CD4-positive, alpha-beta T cell treated with Interleukin-2 at 100 ng/mL for 4 hours (primary cell): Measurements from ENCODE around the gene TRMT10C.
"Not testable (repeated sequence)": the region's sequence is repeated elsewhere in the genome, so short reads cannot be mapped to it uniquely, and the experiment has no call there.

Experiments used
- DNase-seq: peaks from one replicate; pipeline ENCODE4 v3.0.0-alpha.2; 2020; ENCODE audit warnings: low spot score

TRMT10C gene

GRCh38 chr3:101561630-101562328 is at the start of gene TRMT10C:
Gene TRMT10C, plus strand, starts transcription at chr3:101561868. Its CDS starts 2,914 bp downstream, at chr3:101564782.
- peak; percentile 94 for DNase-seq

DNA sequence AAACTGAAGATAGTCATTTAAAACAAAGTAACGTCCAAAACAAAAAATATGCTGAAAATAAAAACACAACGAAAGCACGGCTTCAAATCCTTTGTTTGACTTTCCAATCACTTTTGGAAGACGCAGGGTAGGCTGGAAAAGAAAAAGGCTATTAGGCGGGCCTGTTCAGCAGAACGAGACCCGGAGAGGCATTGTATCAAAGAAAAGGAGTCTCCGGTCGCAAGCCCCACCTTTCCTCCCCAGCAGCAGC is 49.3 kb upstream of the TRMT10C start:
- DNase-seq: no peak

GRCh38 chr3:101512646-101513418 is 48.8 kb upstream of the TRMT10C start, which contains the start of gene SENP7:
Gene SENP7, minus strand, starts transcription at chr3:101513212. Its CDS starts 82 bp downstream, at chr3:101513130.
- DNase-seq: peak; percentile 71

DNA sequence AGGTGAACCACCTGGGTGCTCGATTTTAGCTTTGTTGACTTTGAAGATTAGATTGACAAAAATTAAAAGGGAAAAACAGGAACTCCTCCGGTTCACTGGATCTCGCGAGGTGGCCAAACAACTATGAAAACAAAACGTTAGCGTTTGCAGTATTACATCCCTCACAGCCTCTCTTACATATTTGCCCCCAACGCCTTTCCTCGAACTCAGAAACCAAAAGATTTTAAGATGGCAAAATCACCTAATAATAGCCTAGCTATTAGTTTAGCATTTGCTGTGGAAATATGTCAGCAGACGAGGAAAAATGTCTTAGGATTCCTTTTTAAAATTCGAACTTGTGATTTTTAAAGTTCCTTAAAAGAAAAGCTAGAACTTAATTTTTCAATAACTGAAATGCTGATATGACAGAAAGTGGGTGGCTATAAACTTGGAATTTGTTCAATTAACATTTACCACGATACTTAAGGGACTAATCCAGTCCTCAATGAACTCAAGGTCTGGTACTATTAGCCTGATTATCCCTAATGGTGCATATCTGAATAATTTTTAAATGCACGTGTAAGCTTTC is 48.2 kb upstream of the TRMT10C start:
- no peak for DNase-seq

GRCh38 chr3:101518421-101518871 is 43.2 kb upstream of the TRMT10C start:
- peak; percentile 85 for DNase-seq

DNA sequence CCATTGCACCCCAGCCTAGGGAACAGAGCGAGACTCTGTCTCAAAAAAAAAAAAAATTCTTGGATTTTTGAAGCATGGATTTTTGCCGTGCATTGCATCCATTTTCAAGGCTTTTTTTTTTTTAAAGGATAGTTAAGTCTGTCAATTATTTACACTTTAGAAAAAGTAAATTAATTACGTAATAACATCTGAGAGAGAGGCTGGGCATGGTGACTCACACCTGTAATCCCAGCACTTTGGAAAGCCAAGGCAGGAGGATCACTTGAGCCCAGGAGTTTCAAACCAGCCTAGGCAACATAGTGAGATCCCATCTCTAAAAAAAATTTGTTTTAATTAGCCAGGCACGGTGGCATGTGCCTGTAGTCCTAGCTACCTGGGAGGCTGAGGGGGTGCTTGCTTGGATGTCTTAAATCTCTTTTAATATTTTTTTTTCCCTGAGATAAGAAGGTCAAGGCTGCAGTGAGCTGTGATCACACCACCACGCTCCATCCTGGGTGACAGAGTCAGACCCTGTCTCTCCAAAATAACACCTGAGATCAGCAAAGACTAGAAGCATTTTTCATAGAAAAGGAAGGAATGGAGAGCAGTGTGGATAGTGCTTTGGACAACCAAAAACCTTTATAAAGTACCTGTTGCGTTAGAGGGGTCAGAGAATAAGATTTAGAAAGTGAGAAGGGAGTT is 41.8 kb upstream of the TRMT10C start:
- no peak for DNase-seq

- peak; percentile 78 for DNase-seq
Observed at GRCh38 chr3:101521211-101521701, 40.4 kb upstream of the TRMT10C start.

GRCh38 chr3:101527441-101527840 is 34.2 kb upstream of the TRMT10C start:
- no peak for DNase-seq

DNA sequence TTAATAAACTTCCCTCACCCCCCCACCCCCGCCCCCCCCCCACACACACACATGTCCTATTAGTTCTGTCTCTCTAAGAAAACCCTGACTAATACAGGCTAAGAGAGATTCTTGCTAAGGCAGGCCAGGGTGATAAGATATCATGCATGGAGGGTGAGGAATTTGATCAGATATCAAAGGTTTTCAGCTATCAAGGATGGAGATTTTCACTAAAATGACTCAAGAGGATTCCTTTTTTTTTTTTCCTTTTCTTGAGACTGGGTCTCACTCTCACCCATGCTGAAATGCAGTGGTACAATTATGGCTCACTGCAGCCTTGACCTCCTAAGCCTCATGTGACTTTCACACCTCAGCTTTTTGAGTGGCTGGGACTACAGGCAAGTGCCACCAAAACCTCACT is 33.8 kb upstream of the TRMT10C start:
- DNase-seq: no peak

- no peak for DNase-seq
Observed at GRCh38 chr3:101529816-101530685, 31.6 kb upstream of the TRMT10C start.

DNA sequence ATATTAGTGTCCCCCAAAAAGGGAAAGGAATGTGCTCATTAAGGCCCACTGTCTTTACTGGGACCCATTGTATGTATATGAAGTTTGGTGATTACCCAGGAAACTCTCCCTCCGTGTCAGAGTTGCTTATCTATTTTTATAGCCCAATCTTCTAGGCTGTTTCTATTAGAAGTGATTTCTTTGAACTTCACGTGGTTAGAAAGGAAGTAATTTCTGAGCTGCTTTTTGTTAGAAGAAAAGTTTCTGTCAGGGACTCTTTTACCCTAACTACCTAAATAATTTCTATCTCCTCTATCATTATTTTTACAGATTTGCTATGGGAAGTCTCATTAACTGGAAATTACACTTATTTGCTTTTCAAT is 31.0 kb upstream of the TRMT10C start:
- DNase-seq: peak; percentile 32

GRCh38 chr3:101531473-101532086 is 30.1 kb upstream of the TRMT10C start:
- peak; percentile 56 for DNase-seq

GRCh38 chr3:101532783-101533602 is 28.7 kb upstream of the TRMT10C start:
- no peak for DNase-seq

DNA sequence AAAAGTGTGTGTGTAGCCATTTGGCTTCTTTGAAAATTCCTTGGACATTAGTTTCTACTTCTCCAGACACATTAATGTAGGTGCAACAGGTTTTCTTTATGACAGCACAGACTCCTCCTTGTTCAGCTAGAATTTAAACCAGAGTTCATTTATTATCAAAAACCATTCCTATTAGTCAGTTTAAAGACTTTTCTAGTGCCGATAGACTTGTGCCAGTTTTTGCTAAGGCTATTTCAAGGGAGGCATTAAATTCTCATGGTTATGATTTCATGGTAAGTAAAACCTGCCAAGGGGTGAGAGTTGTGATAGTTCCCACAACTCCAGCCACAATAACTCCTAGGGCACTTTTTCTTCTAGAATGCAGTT is 28.1 kb upstream of the TRMT10C start:
- no peak for DNase-seq

- DNase-seq: no peak
Observed at GRCh38 chr3:101535221-101535620, 26.4 kb upstream of the TRMT10C start.

DNA sequence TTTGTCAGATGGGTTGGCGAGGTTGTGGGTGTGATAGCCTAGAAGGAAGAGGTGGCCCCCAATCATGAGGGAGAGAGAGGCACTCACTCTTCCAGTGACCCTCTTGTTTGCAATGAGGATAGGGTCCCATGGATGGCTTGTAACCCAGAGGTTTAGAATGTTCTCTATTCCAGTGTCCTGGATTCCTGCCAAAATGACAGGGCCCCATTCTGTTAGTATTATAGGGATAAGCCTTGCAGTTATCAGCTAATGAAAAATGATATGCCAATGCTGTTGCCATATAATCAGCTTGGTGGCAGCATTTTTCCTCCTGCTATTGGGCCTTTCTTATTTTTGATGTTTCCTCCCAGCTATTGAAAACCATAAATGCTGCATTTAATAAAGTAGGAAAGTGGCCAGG is 25.4 kb upstream of the TRMT10C start:
- DNase-seq: no peak

- DNase-seq: not testable (repeated sequence)
Observed at GRCh38 chr3:101536955-101537354, 24.7 kb upstream of the TRMT10C start.

GRCh38 chr3:101542957-101543356 is 18.7 kb upstream of the TRMT10C start:
- DNase-seq: peak; percentile 32

DNA sequence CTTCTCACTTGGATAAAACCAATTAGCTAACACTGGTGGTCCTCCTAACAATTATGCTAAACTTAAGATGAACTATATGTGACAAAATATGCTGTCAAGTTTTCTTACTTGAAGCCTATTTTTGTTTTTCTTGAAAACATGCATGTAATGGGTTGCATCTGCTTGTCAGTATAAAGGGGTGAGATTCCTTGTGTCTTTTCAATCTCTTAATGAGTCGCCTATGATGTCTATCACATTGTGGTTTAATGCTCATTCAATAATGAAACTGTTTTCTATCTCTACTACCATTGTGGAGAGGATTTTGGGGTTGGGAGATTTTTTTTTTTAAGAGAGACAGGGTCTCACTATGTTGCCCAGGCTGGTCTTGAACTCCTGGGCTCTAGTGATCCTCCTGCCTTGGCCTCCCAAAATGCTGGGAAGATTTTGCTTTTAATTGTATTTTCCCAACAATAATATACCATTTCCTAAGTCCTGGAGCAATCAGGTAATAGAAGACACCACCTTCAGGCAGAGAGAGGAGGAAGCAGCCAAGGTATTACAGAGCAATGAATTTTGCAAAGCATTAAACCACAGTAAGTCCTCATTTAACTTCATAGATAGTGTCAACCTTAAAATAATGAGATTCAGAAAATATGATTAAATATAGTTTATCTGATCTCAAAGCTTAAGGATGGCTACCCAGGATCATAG is 17.4 kb upstream of the TRMT10C start:
- no peak for DNase-seq
